Activated naive CD8-positive, alpha-beta T cell treated with anti-CD3 and anti-CD28 coated beads, Interleukin-2, amount 50 U/mL, for 24 hours (primary cell): ENCODE data around the gene SLC39A10.
"Not testable (repeated sequence)": the region's sequence is repeated elsewhere in the genome, so short reads cannot be mapped to it uniquely, and the experiment has no call there.

Source experiments
- ATAC-seq: fragments of 150-1000 bp; cut with Tn5 transposase; one replicate; pipeline ENCODE4 v1.10.0; 2021
- DNase-seq: peaks from one replicate; pipeline ENCODE4 v3.0.0; 2021
- H3K27ac Mint-ChIP-seq: one replicate; pipeline ENCODE4 v1.8.0; 2021; ENCODE audit warnings: mild to moderate bottlenecking, mixed read lengths
- H3K27me3 Mint-ChIP-seq: one replicate; pipeline ENCODE4 v1.8.0; 2021; ENCODE audit warnings: mixed read lengths
- H3K36me3 Mint-ChIP-seq: one replicate; pipeline ENCODE4 v1.8.0; 2021; ENCODE audit warnings: low read depth, mixed read lengths
- H3K4me1 Mint-ChIP-seq: one replicate; pipeline ENCODE4 v1.8.0; 2021; ENCODE audit warnings: mixed read lengths
- H3K4me3 Mint-ChIP-seq: one replicate; pipeline ENCODE4 v1.8.0; 2021; ENCODE audit warnings: mild to moderate bottlenecking, moderate library complexity, mixed read lengths
- H3K9me3 Mint-ChIP-seq: one replicate; pipeline ENCODE4 v1.8.0; 2021; ENCODE audit warnings: mixed read lengths

SLC39A10 gene

DNA sequence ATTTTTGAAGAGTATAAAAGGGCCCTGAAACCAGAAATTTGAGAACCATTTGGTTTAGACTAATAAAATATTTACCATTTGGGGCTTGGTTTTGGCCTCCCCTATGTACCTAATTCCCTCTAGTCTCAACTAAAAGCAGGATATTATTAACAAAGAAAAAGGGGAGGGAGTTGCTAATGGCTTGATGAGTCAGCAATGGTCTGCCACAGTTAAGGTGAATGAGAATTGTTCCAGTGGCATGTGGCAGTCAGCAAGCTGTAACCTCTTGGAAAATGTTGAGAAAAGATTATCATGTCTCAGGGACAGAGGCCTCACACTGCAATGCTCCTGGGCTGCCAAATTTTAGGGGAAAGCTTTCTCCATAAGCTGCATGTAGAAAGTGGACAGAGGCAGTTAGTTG lies 20.1 kb upstream of the SLC39A10 start:
- Mint-ChIP-seq H3K4me1 (peaks cover 20% of the 10 kb centered on the region), H3K27me3 (no peaks in the 10 kb centered on the region), H3K4me3 (no peak overlapping the region), H3K27ac (no peak overlapping the region), H3K9me3 (peaks cover 4% of the 10 kb centered on the region), H3K36me3 (no peaks in the 10 kb centered on the region)
- ATAC-seq (no peak), DNase-seq (no peak)

GRCh38 chr2:195638750-195639149 lies 18.3 kb upstream of the SLC39A10 start:
- ATAC-seq = no peak
- Mint-ChIP-seq H3K9me3 (peaks cover 4% of the 10 kb centered on the region), H3K4me3 (no peak overlapping the region), H3K36me3 (no peaks in the 10 kb centered on the region), H3K27ac (no peak overlapping the region), H3K4me1 (peaks cover 10% of the 10 kb centered on the region), H3K27me3 (no peaks in the 10 kb centered on the region)
- DNase-seq = no peak

- Mint-ChIP-seq H3K36me3 (no peaks in the 10 kb centered on the region), H3K9me3 (peaks cover 4% of the 10 kb centered on the region), H3K4me1 (peaks cover 5% of the 10 kb centered on the region), H3K27me3 (no peaks in the 10 kb centered on the region), H3K27ac (no peak overlapping the region), H3K4me3 (no peak overlapping the region)
- ATAC-seq (no peak), DNase-seq (no peak)
Observed at GRCh38 chr2:195639238-195639858, 17.7 kb upstream of the SLC39A10 start.

- Mint-ChIP-seq H3K36me3 (no peaks in the 10 kb centered on the region), H3K4me3 (no peak overlapping the region), H3K9me3 (peaks cover 4% of the 10 kb centered on the region), H3K27ac (no peak overlapping the region), H3K4me1 (peaks cover 4% of the 10 kb centered on the region), H3K27me3 (no peaks in the 10 kb centered on the region)
- ATAC-seq = no peak
- no peak for DNase-seq
Observed at GRCh38 chr2:195639959-195640358, 17.1 kb upstream of the SLC39A10 start.

- peaks cover 3% of the 10 kb centered on the region for H3K4me1 Mint-ChIP-seq
- no peak overlapping the region for H3K27ac Mint-ChIP-seq
- H3K27me3 Mint-ChIP-seq = no peaks in the 10 kb centered on the region
- ATAC-seq (no peak), DNase-seq (no peak)
- peaks cover 4% of the 10 kb centered on the region for H3K9me3 Mint-ChIP-seq
- no peaks in the 10 kb centered on the region for H3K36me3 Mint-ChIP-seq
- H3K4me3 Mint-ChIP-seq = no peak overlapping the region
Observed at GRCh38 chr2:195642027-195642678, 14.9 kb upstream of the SLC39A10 start.

DNA sequence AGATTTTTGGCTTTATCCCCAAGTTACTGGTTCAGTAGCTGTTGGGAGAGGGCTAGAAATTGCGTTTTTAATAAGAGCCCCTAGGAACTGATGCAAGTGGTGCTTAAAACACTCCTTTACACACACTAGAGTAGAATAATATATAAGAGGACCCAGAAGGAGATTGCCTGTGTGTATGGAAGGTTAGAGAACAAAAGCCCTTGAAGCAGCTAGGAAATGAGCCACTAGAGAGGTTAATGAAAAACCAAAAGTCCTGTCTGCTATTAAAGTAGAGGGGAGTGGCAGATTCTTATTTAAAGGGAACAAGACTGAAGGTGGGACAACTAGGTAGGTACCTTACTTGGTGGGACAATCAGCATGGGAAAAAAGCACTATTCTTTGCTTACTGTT lies 14.4 kb upstream of the SLC39A10 start:
- Mint-ChIP-seq H3K4me3 (no peak overlapping the region), H3K9me3 (peaks cover 3% of the 10 kb centered on the region), H3K27ac (no peak overlapping the region), H3K36me3 (no peaks in the 10 kb centered on the region), H3K27me3 (no peaks in the 10 kb centered on the region), H3K4me1 (peaks cover 6% of the 10 kb centered on the region)
- DNase-seq = no peak
- ATAC-seq = no peak

DNA sequence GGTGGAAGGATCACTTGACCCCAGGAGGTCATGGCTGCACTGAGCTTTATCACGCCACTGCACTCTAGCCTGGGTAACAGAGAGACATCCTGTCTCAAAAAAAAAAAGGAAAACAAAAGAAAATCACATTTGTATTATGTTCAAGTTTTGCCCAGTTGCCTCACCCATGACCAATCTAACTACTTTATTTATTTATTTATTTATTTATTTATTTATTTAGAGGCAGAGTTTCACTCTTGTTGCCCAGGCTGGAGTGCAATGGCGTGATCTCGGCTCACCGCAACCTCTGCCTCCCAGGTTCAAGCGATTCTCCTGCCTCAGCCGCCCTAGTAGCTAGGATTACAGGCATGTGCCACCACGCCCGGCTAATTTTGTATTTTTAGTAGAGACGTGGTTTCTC lies 12.3 kb upstream of the SLC39A10 start:
- H3K4me1 Mint-ChIP-seq = peaks cover 22% of the 10 kb centered on the region

GRCh38 chr2:195645413-195645812 lies 11.6 kb upstream of the SLC39A10 start:
- Mint-ChIP-seq H3K27me3 (no peaks in the 10 kb centered on the region), H3K4me1 (peaks cover 29% of the 10 kb centered on the region), H3K9me3 (no peaks in the 10 kb centered on the region), H3K4me3 (no peak overlapping the region), H3K36me3 (peaks cover 2% of the 10 kb centered on the region), H3K27ac (no peak overlapping the region)
- no peak for DNase-seq
- ATAC-seq = no peak

More for the DNA sequence above, 12.3 kb upstream of the SLC39A10 start:
- H3K9me3 Mint-ChIP-seq, H3K4me3 Mint-ChIP-seq, ATAC-seq, H3K27me3 Mint-ChIP-seq, H3K27ac Mint-ChIP-seq, H3K36me3 Mint-ChIP-seq, DNase-seq: not testable (repeated sequence)

GRCh38 chr2:195646424-195646823 lies 10.6 kb upstream of the SLC39A10 start:
- H3K27ac Mint-ChIP-seq = no peak overlapping the region
- ATAC-seq = no peak
- no peak overlapping the region for H3K4me3 Mint-ChIP-seq
- H3K27me3 Mint-ChIP-seq = no peaks in the 10 kb centered on the region
- H3K4me1 Mint-ChIP-seq = peaks cover 33% of the 10 kb centered on the region
- DNase-seq = no peak
- H3K9me3 Mint-ChIP-seq = no peaks in the 10 kb centered on the region
- H3K36me3 Mint-ChIP-seq = peaks cover 2% of the 10 kb centered on the region

GRCh38 chr2:195647302-195647701 lies 9.7 kb upstream of the SLC39A10 start:
- DNase-seq (no peak), ATAC-seq (no peak)
- Mint-ChIP-seq H3K4me1 (peaks cover 35% of the 10 kb centered on the region), H3K27ac (no peak overlapping the region), H3K4me3 (no peak overlapping the region), H3K27me3 (no peaks in the 10 kb centered on the region), H3K36me3 (peaks cover 2% of the 10 kb centered on the region), H3K9me3 (no peaks in the 10 kb centered on the region)

- H3K27ac Mint-ChIP-seq = peak overlapping the region; percentile 76
- ATAC-seq, DNase-seq, H3K9me3 Mint-ChIP-seq, H3K36me3 Mint-ChIP-seq, H3K27me3 Mint-ChIP-seq: not testable (repeated sequence)
- H3K4me3 Mint-ChIP-seq = peak overlapping the region; percentile 71
- peaks cover 35% of the 10 kb centered on the region for H3K4me1 Mint-ChIP-seq
Observed at GRCh38 chr2:195648370-195648769, 8.7 kb upstream of the SLC39A10 start.

GRCh38 chr2:195648787-195649186 lies 8.2 kb upstream of the SLC39A10 start:
- DNase-seq (no peak), ATAC-seq (peak; percentile 69)
- Mint-ChIP-seq H3K9me3 (no peaks in the 10 kb centered on the region), H3K36me3 (peaks cover 2% of the 10 kb centered on the region), H3K4me1 (peaks cover 34% of the 10 kb centered on the region), H3K27ac (peak overlapping the region; percentile 76), H3K27me3 (no peaks in the 10 kb centered on the region), H3K4me3 (peak overlapping the region; percentile 71)

GRCh38 chr2:195649629-195650190 lies 7.3 kb upstream of the SLC39A10 start:
- Mint-ChIP-seq H3K27ac (peak overlapping the region; percentile 78), H3K9me3 (no peaks in the 10 kb centered on the region), H3K4me1 (peaks cover 37% of the 10 kb centered on the region), H3K27me3 (no peaks in the 10 kb centered on the region), H3K4me3 (peak overlapping the region; percentile 48), H3K36me3 (peaks cover 2% of the 10 kb centered on the region)
- DNase-seq = no peak
- no peak for ATAC-seq

GRCh38 chr2:195651046-195651445 lies 6.0 kb upstream of the SLC39A10 start:
- no peak overlapping the region for H3K27ac Mint-ChIP-seq
- ATAC-seq = no peak
- H3K4me1 Mint-ChIP-seq = peaks cover 41% of the 10 kb centered on the region
- DNase-seq = no peak
- H3K9me3 Mint-ChIP-seq = no peaks in the 10 kb centered on the region
- no peak overlapping the region for H3K4me3 Mint-ChIP-seq
- H3K36me3 Mint-ChIP-seq = peaks cover 2% of the 10 kb centered on the region
- no peaks in the 10 kb centered on the region for H3K27me3 Mint-ChIP-seq

DNA sequence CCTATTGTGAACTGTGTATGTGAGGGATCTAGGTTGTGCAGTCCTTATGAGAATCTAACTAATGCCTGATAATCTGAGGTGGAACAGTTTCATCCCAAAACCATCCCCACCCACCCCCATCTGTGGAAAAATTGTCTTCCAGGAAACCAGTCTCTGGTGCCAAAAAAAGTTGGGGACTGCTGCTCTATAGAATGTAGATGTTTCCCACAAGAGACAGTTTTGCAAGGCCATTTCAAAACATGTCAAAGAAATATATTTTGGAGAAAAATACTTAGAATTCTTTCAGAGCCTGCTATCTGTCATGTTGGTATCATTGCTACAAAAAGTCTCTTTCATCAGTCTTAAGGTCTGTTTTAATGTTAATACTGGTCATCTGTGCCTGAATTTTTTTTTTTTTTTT lies 4.1 kb upstream of the SLC39A10 start:
- H3K4me1 Mint-ChIP-seq = peaks cover 47% of the 10 kb centered on the region
- no peak overlapping the region for H3K27ac Mint-ChIP-seq
- H3K27me3 Mint-ChIP-seq = peaks cover 2% of the 10 kb centered on the region
- no peak overlapping the region for H3K4me3 Mint-ChIP-seq
- no peak for ATAC-seq
- no peak for DNase-seq
- H3K9me3 Mint-ChIP-seq = no peaks in the 10 kb centered on the region
- peaks cover 4% of the 10 kb centered on the region for H3K36me3 Mint-ChIP-seq
